HAP-1 (cell line): ENCODE data around the gene KIF25.

ENCODE experiments used
- DNase-seq, 2 experiments: peaks; one replicate each; pipeline ENCODE4 v3.0.0-alpha.2; 2016 to 2020; ENCODE audit warnings: low spot score in 2 of 2
- H3K27me3 ChIP-seq: fragments of 250-450 bp; sonication (Bioruptor Pico); 2 replicates; pipeline ENCODE4 v1.5.1; 2020; ENCODE audit warnings: low read depth, mild to moderate bottlenecking, moderate library complexity
- H3K36me3 ChIP-seq: fragments of 250-450 bp; sonication (Bioruptor Pico); replicated peaks from 2 replicates; pipeline ENCODE4 v1.5.1; 2020; ENCODE audit warnings: mild to moderate bottlenecking
- H3K4me1 ChIP-seq: fragments of 250-450 bp; sonication (Bioruptor Pico); 2 replicates; pipeline ENCODE4 v1.5.1; 2020; ENCODE audit warnings: mild to moderate bottlenecking
- H3K4me3 ChIP-seq: fragments of 250-450 bp; sonication (Bioruptor Pico); 2 replicates; pipeline ENCODE4 v1.5.1; 2020; ENCODE audit warnings: mild to moderate bottlenecking, moderate library complexity
- H3K9me3 ChIP-seq: fragments of 250-450 bp; sonication (Bioruptor Pico); 2 replicates; pipeline ENCODE4 v1.5.1; 2020; ENCODE audit warnings: mild to moderate bottlenecking, moderate library complexity
- in situ Hi-C: fragments of 300-500 bp; cut with MboI; formaldehyde crosslinking; loops from 3 replicates; pipeline ENCODE4 v1.14.3; 2020; ENCODE audit warnings: low sequenced_read_pairs, inconsistent platforms, mixed read lengths

Gene KIF25

DNA sequence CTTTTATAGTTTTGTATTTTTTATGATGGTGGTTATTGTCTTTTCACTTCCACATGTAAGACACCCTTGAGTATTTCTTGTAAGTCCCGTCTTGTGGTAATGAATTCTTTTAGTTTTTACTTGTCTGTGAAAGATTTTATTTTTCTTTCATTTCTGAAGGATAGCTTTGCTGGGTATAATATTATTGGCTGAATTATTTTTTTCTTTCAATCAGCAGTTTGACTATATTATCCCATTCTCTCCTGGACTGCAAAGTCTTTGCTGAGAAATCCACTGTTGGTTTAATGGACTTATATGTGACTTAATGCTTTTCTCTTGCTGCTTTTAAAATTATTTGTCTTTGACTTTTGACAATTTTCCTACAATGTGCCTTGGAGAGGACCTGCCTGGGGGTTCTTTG is 13.8 kb downstream of the KIF25 start:
- H3K4me3 ChIP-seq, result no peak overlapping the region
- H3K27me3 ChIP-seq, result no peaks in the 10 kb centered on the region
- in situ Hi-C loops, result no loop called here
- H3K9me3 ChIP-seq, result 0 out of 2 replicates have a peak, but pooled peaks cover 2% of the 10 kb centered on the region
- no peak for DNase-seq
- no peaks in the 10 kb centered on the region for H3K36me3 ChIP-seq
- H3K4me1 ChIP-seq, result no peaks in the 10 kb centered on the region

DNA sequence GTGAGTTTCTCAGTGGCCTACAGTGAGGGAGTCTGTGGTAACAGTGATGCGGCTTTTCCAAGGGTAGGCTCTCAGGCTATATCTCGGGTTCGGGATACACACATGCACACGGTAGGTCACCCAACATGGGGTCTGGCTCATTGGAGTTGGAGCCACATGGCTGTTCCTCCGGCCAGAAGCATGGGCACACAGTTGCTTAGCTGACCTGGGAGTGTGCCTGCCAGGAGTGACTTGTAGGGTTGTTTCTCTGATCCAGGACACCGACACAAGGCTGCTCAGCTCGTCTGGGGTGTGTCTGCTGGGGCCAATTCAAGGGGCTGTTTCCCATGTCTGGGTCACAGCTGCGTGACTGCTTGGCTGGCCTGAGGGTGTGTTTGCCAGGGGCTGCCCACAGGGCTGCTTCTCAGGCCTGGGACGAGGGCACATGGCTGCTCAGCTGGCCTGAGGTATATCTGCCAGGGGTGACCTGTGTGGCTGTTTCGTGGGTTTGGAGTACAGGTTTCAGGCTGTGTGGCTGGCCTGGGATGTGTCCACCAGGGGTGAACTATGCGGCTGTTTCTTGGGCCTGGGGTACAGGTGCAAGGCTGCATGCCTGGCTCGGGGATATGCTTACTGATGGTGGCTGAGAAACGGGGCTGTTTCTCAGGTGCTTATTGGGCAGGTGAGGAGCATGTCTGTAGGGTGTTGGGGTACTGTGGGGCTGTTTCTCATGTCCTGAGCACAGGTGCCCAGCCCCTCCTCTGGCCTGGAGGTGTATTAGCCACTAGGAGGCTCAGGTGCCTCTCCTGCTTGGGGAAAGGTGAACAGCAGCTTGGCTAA is 15.2 kb downstream of the KIF25 start:
- in situ Hi-C loops, result no loop called here

GRCh38 chr6:168013250-168013915 is 15.9 kb downstream of the KIF25 start:
- Histone ChIP-seq H3K4me3 (no peak overlapping the region), H3K27me3 (no peaks in the 10 kb centered on the region), H3K36me3 (no peaks in the 10 kb centered on the region), H3K4me1 (no peaks in the 10 kb centered on the region), H3K9me3 (0 out of 2 replicates have a peak, but pooled peaks cover 2% of the 10 kb centered on the region)
- in situ Hi-C loops, result no loop called here
- no peak for DNase-seq

More for the DNA sequence above, 15.2 kb downstream of the KIF25 start:
- H3K27me3 ChIP-seq, result no peaks in the 10 kb centered on the region
- H3K4me1 ChIP-seq, result no peaks in the 10 kb centered on the region
- DNase-seq, result no peak
- H3K4me3 ChIP-seq, result no peak overlapping the region
- 0 out of 2 replicates have a peak, but pooled peaks cover 2% of the 10 kb centered on the region for H3K9me3 ChIP-seq
- H3K36me3 ChIP-seq, result no peaks in the 10 kb centered on the region

DNA sequence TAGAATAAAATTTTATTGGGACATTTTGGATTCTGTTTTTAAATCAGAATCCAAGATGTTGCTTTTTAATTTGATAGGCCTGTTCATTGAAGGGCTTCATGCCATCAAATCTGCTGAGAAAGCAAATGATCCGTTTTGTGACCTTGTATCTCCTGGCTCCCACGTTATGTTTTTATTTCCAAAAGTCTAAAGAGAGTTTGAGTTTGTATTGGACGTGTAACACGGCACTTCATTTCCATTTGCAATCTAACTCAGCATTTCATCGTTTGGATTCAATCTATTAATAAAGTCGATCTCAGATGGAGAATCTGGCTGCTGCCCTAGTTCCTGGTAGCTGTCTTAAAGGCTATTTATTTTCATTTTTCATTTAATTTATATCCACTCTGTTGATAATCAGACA is 17.0 kb downstream of the KIF25 start:
- in situ Hi-C loops, result no loop called here

DNA sequence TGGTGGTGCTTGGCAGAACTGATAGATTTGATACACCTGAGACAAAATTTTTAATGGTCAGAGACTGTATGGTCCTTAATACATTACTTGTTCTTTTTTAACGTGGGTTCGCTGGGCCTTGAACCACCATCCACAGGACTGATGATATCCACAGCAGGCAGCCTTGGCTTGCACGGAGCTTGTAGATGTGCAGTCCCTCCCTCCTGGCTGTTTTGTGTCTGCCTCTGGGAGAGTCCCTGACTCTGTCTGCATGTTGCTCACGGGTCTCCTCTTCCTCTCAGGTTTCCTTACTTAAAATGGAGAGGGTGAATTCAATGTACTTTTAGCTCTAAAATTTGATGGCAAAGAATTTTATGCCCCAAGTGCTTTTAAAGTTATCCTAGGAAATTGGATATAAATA is 17.5 kb downstream of the KIF25 start:
- H3K4me3 ChIP-seq, result no peak overlapping the region
- in situ Hi-C loops, result no loop called here
- no peaks in the 10 kb centered on the region for H3K27me3 ChIP-seq
- DNase-seq, result no peak
- H3K4me1 ChIP-seq, result no peaks in the 10 kb centered on the region
- 0 out of 2 replicates have a peak, but pooled peaks cover 2% of the 10 kb centered on the region for H3K9me3 ChIP-seq
- H3K36me3 ChIP-seq, result no peaks in the 10 kb centered on the region

More for the DNA sequence above, 17.0 kb downstream of the KIF25 start:
- DNase-seq, result no peak
- no peaks in the 10 kb centered on the region for H3K4me1 ChIP-seq
- no peak overlapping the region for H3K4me3 ChIP-seq
- no peaks in the 10 kb centered on the region for H3K27me3 ChIP-seq
- H3K36me3 ChIP-seq, result no peaks in the 10 kb centered on the region
- 0 out of 2 replicates have a peak, but pooled peaks cover 2% of the 10 kb centered on the region for H3K9me3 ChIP-seq

- no peak for DNase-seq
- Histone ChIP-seq H3K4me1 (no peaks in the 10 kb centered on the region), H3K27me3 (no peaks in the 10 kb centered on the region), H3K9me3 (0 out of 2 replicates have a peak, but pooled peaks cover 2% of the 10 kb centered on the region), H3K4me3 (no peak overlapping the region), H3K36me3 (no peaks in the 10 kb centered on the region)
- in situ Hi-C loops, result no loop called here
These were observed 18.2 kb downstream of the KIF25 start for GRCh38 chr6:168015482-168016175.

DNA sequence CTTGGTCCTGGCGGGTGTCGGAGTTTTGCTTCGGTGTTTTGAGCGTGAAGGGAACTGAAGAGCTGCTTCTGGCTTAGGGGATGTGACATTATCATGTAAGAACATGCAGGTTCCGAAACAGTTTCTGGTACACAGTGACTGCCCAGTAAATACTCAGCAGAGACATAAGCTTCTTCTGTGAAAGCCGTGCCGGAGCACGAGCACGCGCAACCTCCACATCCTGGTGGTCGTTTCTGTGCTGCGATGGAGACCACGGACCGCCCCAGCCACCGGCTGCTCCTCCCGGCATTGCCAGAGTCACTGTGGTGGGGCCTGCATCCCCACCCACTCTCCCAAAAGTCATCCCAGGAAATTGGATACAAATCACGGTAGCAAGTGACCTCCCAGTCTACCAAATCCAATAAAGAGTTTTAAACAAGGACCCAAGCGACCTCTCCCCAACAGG is 18.7 kb downstream of the KIF25 start:
- H3K4me1 ChIP-seq, result no peaks in the 10 kb centered on the region
- DNase-seq, result no peak
- in situ Hi-C loops, result no loop called here

DNA sequence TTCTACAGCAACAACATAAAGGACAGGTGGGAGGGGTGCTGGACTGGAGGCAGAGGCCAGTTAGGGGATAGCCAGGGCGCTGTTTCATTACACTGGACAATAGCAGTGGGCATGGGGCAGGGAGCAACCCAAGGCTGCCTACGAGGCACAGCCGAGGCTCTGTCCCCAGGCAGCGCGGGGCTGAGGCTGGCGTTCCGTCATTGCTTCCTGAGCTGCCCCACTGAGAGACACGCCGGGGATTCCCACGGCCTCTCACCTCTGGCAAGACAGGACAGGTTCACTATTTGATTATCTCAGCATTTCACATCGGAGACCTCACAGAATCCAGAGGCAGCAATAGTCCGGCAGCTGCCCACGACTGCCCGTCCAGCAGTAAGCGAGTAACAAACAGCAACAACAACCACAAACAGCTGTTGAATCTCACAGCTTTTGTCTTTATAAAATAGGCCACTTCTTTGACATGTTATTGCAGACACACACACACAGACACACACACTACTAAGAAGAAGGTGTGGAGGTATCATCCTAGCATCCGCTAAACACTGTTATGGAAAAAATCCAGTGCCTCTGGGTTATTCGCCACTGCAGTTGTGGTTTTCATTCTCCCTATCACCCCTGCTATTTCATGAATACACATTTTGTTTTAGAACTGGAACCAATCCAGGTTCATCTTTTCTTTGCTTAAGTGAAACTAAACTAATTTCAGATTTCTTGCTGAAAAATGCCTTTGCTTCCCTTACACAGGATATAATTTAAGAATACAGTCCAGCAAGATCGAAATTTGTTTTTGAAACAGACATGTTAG is 19.5 kb downstream of the KIF25 start:
- no peaks in the 10 kb centered on the region for H3K4me1 ChIP-seq
- in situ Hi-C loops, result no loop called here
- no peak overlapping the region for H3K4me3 ChIP-seq
- H3K9me3 ChIP-seq, result no peaks in the 10 kb centered on the region
- no peaks in the 10 kb centered on the region for H3K36me3 ChIP-seq
- no peak for DNase-seq
- peaks cover 5% of the 10 kb centered on the region for H3K27me3 ChIP-seq

More for the DNA sequence above, 18.7 kb downstream of the KIF25 start:
- Histone ChIP-seq H3K9me3 (0 out of 2 replicates have a peak, but pooled peaks cover 2% of the 10 kb centered on the region), H3K4me3 (no peak overlapping the region), H3K36me3 (no peaks in the 10 kb centered on the region), H3K27me3 (no peaks in the 10 kb centered on the region)

GRCh38 chr6:168017629-168018028 is 20.2 kb downstream of the KIF25 start:
- no peaks in the 10 kb centered on the region for H3K9me3 ChIP-seq
- in situ Hi-C loops, result no loop called here
- peaks cover 5% of the 10 kb centered on the region for H3K27me3 ChIP-seq
- H3K4me3 ChIP-seq, result no peak overlapping the region
- no peaks in the 10 kb centered on the region for H3K4me1 ChIP-seq
- no peaks in the 10 kb centered on the region for H3K36me3 ChIP-seq
- no peak for DNase-seq

DNA sequence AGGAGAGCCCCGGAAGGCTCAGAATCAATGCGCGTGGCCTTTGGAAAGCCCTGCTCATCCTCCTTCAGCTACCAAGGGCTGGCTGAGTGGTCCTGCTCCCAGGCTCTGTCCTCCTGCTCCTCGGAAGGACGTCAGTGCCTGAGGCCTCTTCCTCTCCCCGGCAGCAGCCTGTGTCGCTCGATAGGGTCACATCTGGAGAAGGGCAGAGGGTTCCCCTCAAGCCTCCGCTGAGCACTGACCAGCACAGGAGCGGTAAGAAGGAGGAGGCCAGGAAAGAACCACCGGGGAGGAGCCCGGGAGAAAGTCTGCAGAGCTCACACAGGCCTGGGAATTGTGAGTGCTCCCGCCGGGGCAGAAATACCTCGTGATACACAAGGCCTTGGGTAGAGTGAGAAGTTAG is 21.2 kb downstream of the KIF25 start:
- no peak overlapping the region for H3K4me3 ChIP-seq
- in situ Hi-C loops, result no loop called here
- no peak for DNase-seq
- no peaks in the 10 kb centered on the region for H3K4me1 ChIP-seq
- no peaks in the 10 kb centered on the region for H3K36me3 ChIP-seq
- H3K9me3 ChIP-seq, result no peaks in the 10 kb centered on the region
- H3K27me3 ChIP-seq, result peaks cover 5% of the 10 kb centered on the region

DNA sequence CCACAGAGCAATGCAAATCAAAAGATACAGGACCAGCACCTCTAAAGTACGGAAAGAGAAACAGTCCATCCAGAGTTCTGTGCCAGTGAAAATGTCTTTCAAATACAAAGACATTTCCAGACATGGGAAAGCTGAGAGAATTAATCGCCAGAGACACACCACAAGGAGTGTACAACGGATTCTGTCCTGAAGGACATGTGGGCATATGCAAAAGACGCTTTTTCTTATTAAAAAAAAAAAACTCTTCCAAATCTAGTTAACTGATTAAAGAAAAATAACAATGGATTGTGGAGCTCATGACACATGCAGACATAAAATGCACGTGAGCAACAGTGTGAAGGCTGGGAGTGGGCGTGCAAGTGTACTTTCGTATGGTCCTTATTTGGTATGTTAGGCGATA is 22.8 kb downstream of the KIF25 start:
- no peaks in the 10 kb centered on the region for H3K4me1 ChIP-seq
- no peaks in the 10 kb centered on the region for H3K9me3 ChIP-seq
- peaks cover 5% of the 10 kb centered on the region for H3K27me3 ChIP-seq
- in situ Hi-C loops, result no loop called here
- H3K4me3 ChIP-seq, result no peak overlapping the region
- H3K36me3 ChIP-seq, result no peaks in the 10 kb centered on the region
- no peak for DNase-seq

GRCh38 chr6:168021581-168021980 is 24.1 kb downstream of the KIF25 start:
- Histone ChIP-seq H3K4me1 (no peaks in the 10 kb centered on the region), H3K36me3 (no peaks in the 10 kb centered on the region), H3K4me3 (no peak overlapping the region), H3K9me3 (no peaks in the 10 kb centered on the region), H3K27me3 (peaks cover 5% of the 10 kb centered on the region)
- DNase-seq, result no peak
- in situ Hi-C loops, result no loop called here
